Breast epithelium (tissue), 4 donors: ENCODE results near the gene GOLGA1. TPM values are rescaled to one million over a fixed set of nuclear protein-coding genes. Genes with fewer than 3 reads are reported as not detected.
"Not testable (repeated sequence)": the region's sequence is repeated elsewhere in the genome, so short reads cannot be mapped to it uniquely, and the experiment has no call there.

ENCODE experiments used
- DNase-seq, 2 donors: peaks; one replicate each; pipeline ENCODE4 v3.0.0-alpha.2; 2019; ENCODE audit warnings: low spot score in 2 of 2
- H3K27ac ChIP-seq, 2 donors: fragments of 200-600 bp; sonication (generic) in 1 of 2; one replicate each; pipeline ENCODE4 v1.5.1; 2016 to 2019; ENCODE audit warnings: mild to moderate bottlenecking in 1 of 2
- H3K27me3 ChIP-seq, 2 donors: fragments of 200-600 bp; sonication (generic) in 1 of 2; one replicate each; pipeline versions ENCODE4 v1.5.1 to v1.6.0; 2017 to 2019; ENCODE audit warnings: control low read depth in 1 of 2, mild to moderate bottlenecking in 1 of 2
- H3K36me3 ChIP-seq: fragments of 200-600 bp; one replicate; pipeline ENCODE4 v1.5.1; 2019
- H3K4me1 ChIP-seq, 2 donors: fragments of 200-600 bp; sonication (generic); one replicate each; pipeline ENCODE4 v1.5.1; 2016 to 2019; ENCODE audit warnings: control low read depth in 1 of 2
- H3K4me3 ChIP-seq, 3 donors: fragments of 200-600 bp; sonication (generic); 1 replicate in 2 of 3; 2 replicates in 1 of 3; pipeline ENCODE4 v1.5.1; 2016 to 2019; ENCODE audit warnings: mild to moderate bottlenecking in 3 of 3, moderate library complexity in 2 of 3
- H3K9me3 ChIP-seq, 2 donors: fragments of 200-600 bp; sonication (generic) in 1 of 2; one replicate each; pipeline ENCODE4 v1.5.1; 2016 to 2019; ENCODE audit warnings: control low read depth in 1 of 2
- CTCF ChIP-seq, 3 donors: fragments of 450-650 bp; IDR thresholded peaks; one replicate each; pipeline ENCODE4 v1.5.1; 2016 to 2017; ENCODE audit warnings: antibody characterized with exemption in 3 of 3, mild to moderate bottlenecking in 3 of 3, moderate library complexity in 3 of 3
- POLR2A ChIP-seq: fragments of 450-650 bp; IDR thresholded peaks from one replicate; pipeline ENCODE4 v1.6.1; 2016; ENCODE audit warnings: antibody characterized with exemption, mild to moderate bottlenecking, moderate library complexity
- POLR2AphosphoS5 ChIP-seq, 3 donors: sonication (generic); formaldehyde crosslinking; IDR thresholded peaks; one replicate each; pipeline ENCODE4 v1.6.1; 2017; ENCODE audit warnings: antibody characterized with exemption in 3 of 3
- intact Hi-C: fragments of 100-400 bp; cut with DNase I; formaldehyde crosslinking; loops from one replicate; pipeline ENCODE4 v1.15.1; 2023; ENCODE audit warnings: low total_unique reads
- total RNA-seq, 3 donors: library from RNA; depleted of rRNA; stranded (reverse); fragments of >200 nt; gene quantifications; one replicate each; pipeline ENCODE4 v1.1.0, GENCODE V29; 2016

GOLGA1 gene
- total RNA-seq, 3 donors from 2014 or later = 20.6 to 23.0 (median 21.1) TPM

- Histone ChIP-seq H3K36me3 (peaks cover 3% of the 10 kb centered on the region), H3K4me3 (peak within 1 kb of the TSS; percentile 42 to 66 (median 51)), H3K4me1 (peaks cover 0 to 7% of the 10 kb centered on the region in 2 donors), H3K27me3 (no peaks in the 10 kb centered on the region), H3K27ac (peak within 1 kb of the TSS; percentile 22 to 67), H3K9me3 (no peaks in the 10 kb centered on the region)
- TF ChIP-seq CTCF (IDR thresholded peaks at IDR 0.05) = peak; percentile 94 to 100 (median 97)
- peak in 2 of 3 donors; percentile 28 to 34 for TF ChIP-seq POLR2AphosphoS5 (IDR thresholded peaks at IDR 0.05)
- TF ChIP-seq POLR2A = no peak
- peak; percentile 65 to 69 for DNase-seq
- intact Hi-C loops = loop anchor here (2.0 kb wide), 1 partner anchor 80 kb away; no protein-coding TSS in a partner anchor
Measured at GRCh38 chr9:124852829-124853531, 87.9 kb downstream of the GOLGA1 start, which contains the start of gene WDR38. WDR38 (plus strand) TSS chr9:124853460; CDS start chr9:124853532, 72 bp downstream.

- H3K27me3 ChIP-seq = no peaks in the 10 kb centered on the region
- DNase-seq = no peak
- peak overlapping the region in 1 of 2 donors; percentile 22 for H3K27ac ChIP-seq
- H3K36me3 ChIP-seq = no peaks in the 10 kb centered on the region
- peak overlapping the region in 2 of 3 donors; percentile 51 to 66 for H3K4me3 ChIP-seq
- intact Hi-C loops = loop anchor here (2.0 kb wide), 1 partner anchor 79 kb away; no protein-coding TSS in a partner anchor
- TF ChIP-seq CTCF (IDR thresholded peaks at IDR 0.05) = no peak
- TF ChIP-seq POLR2AphosphoS5 (IDR thresholded peaks at IDR 0.05) = no peak
- no peaks in the 10 kb centered on the region for H3K9me3 ChIP-seq
- H3K4me1 ChIP-seq = peaks cover 0 to 7% of the 10 kb centered on the region in 2 donors
Measured at GRCh38 chr9:124852121-124852828, 88.6 kb downstream of the GOLGA1 start.

- Histone ChIP-seq H3K4me1 (peaks cover 0 to 7% of the 10 kb centered on the region in 2 donors), H3K9me3 (no peaks in the 10 kb centered on the region), H3K4me3 (no peak overlapping the region), H3K27me3 (no peaks in the 10 kb centered on the region), H3K27ac (no peak overlapping the region), H3K36me3 (no peaks in the 10 kb centered on the region)
- TF ChIP-seq POLR2AphosphoS5 (IDR thresholded peaks at IDR 0.05) (no peak), POLR2A (no peak), CTCF (IDR thresholded peaks at IDR 0.05) (no peak)
- intact Hi-C loops = no loop called here
- DNase-seq = no peak
Measured at GRCh38 chr9:124849801-124850200, 91.1 kb downstream of the GOLGA1 start.

GRCh38 chr9:124846969-124847368 lies 93.9 kb downstream of the GOLGA1 start:
- Histone ChIP-seq H3K4me1 (no peaks in the 10 kb centered on the region), H3K9me3 (no peaks in the 10 kb centered on the region), H3K36me3 (no peaks in the 10 kb centered on the region), H3K27ac (no peak overlapping the region), H3K27me3 (no peaks in the 10 kb centered on the region), H3K4me3 (no peak overlapping the region)
- no peak for DNase-seq
- intact Hi-C loops = no loop called here
- TF ChIP-seq POLR2AphosphoS5 (IDR thresholded peaks at IDR 0.05) (no peak), POLR2A (no peak), CTCF (IDR thresholded peaks at IDR 0.05) (no peak)

- DNase-seq, H3K4me3 ChIP-seq: not testable (repeated sequence)
Measured at GRCh38 chr9:124846467-124846866, 94.4 kb downstream of the GOLGA1 start.

More at GRCh38 chr9:124846467-124846866, 94.4 kb downstream of the GOLGA1 start:
- H3K4me1 ChIP-seq, intact Hi-C loops, H3K27ac ChIP-seq, H3K36me3 ChIP-seq, H3K9me3 ChIP-seq, H3K27me3 ChIP-seq: not testable (repeated sequence)
